HEK293T (cell line): Measurements from ENCODE around the gene POLR3C.

Experiments
- FOXM1 ChIP-seq: fragments of 450-650 bp; IDR thresholded peaks from 2 replicates; pipeline ENCODE4 v1.6.1; 2017; ENCODE audit warnings: mild to moderate bottlenecking, borderline replicate concordance
- LEF1 ChIP-seq: fragments of 450-650 bp; IDR thresholded peaks from 2 replicates; pipeline ENCODE4 v1.6.1; 2017; ENCODE audit warnings: mild to moderate bottlenecking, borderline replicate concordance
- SP1 ChIP-seq: fragments of 450-650 bp; IDR thresholded peaks from 2 replicates; pipeline ENCODE4 v1.6.1; 2017
- SUZ12 ChIP-seq: fragments of 450-650 bp; IDR thresholded peaks from 2 replicates; pipeline ENCODE4 v1.6.1; 2016; ENCODE audit warnings: mild to moderate bottlenecking

DNA sequence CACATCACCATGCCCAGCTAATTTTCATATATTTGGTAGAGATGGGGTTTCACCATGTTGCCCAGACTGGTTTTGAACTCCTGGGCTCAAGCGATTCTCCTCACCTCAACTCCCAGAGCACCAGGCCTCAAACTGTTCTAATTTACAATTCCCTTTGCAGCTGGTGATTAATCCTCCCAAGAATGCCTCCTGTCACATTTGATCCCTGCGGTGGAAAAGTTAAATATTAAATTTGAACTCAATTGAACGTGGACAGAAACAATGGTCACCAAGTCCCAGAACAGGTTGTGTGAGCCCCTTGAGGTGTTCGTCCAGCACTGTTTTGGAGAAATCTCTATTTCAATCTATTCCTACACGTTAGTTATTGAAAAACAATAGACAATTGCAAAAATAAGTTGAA, 63.6 kb downstream of the POLR3C start:
- TF ChIP-seq SP1, result no peak
- no peak for TF ChIP-seq FOXM1
- no peak for TF ChIP-seq LEF1
- TF ChIP-seq SUZ12, result no peak
